A549 (cell line): Measurements from ENCODE around the gene DLGAP1. TPM values are rescaled to one million over a fixed set of nuclear protein-coding genes. Genes with fewer than 3 reads are reported as not detected.

Experiments used
- ATAC-seq, 2 experiments: fragments of 200-7000 bp in 1 of 2; fragments of >200 bp in 1 of 2; cut with Nextera tagmentation in 1 of 2; cut with Tn5 transposase in 1 of 2; 3 replicates each; pipeline versions ENCODE4 v1.8.0 to v1.9.1; 2018 to 2020; ENCODE audit warnings: mild to moderate bottlenecking in 1 of 2, moderate library complexity in 1 of 2
- CTCF ChIA-PET: fragments of 300-600 bp; sonication (Branson Sonifier 250); formaldehyde crosslinking; extraction: SDS; loops from one replicate; lab custom pipeline; 2021; ENCODE audit warnings: antibody characterized with exemption, inconsistent platforms; lab: Yijun Ruan, JAX
- POLR2A ChIA-PET: fragments of 350-600 bp; formaldehyde crosslinking; extraction: SDS; loops from one replicate; lab custom pipeline; 2021; ENCODE audit warnings: antibody characterized with exemption, inconsistent platforms; lab: Yijun Ruan, JAX
- DNase-seq, 2 experiments: peaks; one replicate each; pipeline versions ENCODE4 v3.0.0 to v3.0.0-alpha.2; 2011 to 2016; ENCODE audit warnings: low read depth in 1 of 2, low spot score in 1 of 2
- FAIRE-seq: peaks from 2 replicates; lab custom pipeline; 2011; peaks lifted over from hg19 to GRCh38; lab: Jason Lieb, UNC
- H3K27ac ChIP-seq, 2 experiments: fragments of >200 bp; sonication (Bioruptor Twin); formaldehyde crosslinking; 3 replicates each; pipeline ENCODE4 v1.5.1; 2016 to 2017
- H3K4me1 ChIP-seq: fragments of >200 bp; sonication (Bioruptor Twin); formaldehyde crosslinking; 3 replicates; pipeline ENCODE4 v1.6.1; 2016
- H3K4me2 ChIP-seq: fragments of >200 bp; sonication (Bioruptor Twin); formaldehyde crosslinking; 3 replicates; pipeline ENCODE4 v1.6.1; 2016
- H3K4me3 ChIP-seq: fragments of >200 bp; sonication (Bioruptor Twin); formaldehyde crosslinking; 3 replicates; pipeline ENCODE4 v1.5.1; 2016
- H3K9me3 ChIP-seq: fragments of >200 bp; sonication (Bioruptor Twin); formaldehyde crosslinking; 3 replicates; pipeline ENCODE4 v1.6.1; 2016
- ATOH8 ChIP-seq: fragments of 250-450 bp; sonication (Bioruptor Pico); IDR thresholded peaks from 2 replicates; pipeline ENCODE4 v1.5.0; 2020; ENCODE audit warnings: low read depth, mild to moderate bottlenecking, moderate library complexity
- BCL3 ChIP-seq: fragments of >200 bp; sonication (Bioruptor Twin); formaldehyde crosslinking; IDR thresholded peaks from 3 replicates; pipeline ENCODE4 v1.6.1; 2016
- BHLHE40 ChIP-seq: IDR thresholded peaks from 2 replicates; pipeline ENCODE4 v1.6.1; 2012; ENCODE audit warnings: low read depth, low read length, inconsistent platforms
- CHD4 ChIP-seq: fragments of 200-600 bp; sonication (generic); IDR thresholded peaks from 2 replicates; pipeline ENCODE4 v1.6.1; 2016; ENCODE audit warnings: antibody characterized with exemption, mild to moderate bottlenecking, borderline replicate concordance
- EHF ChIP-seq: fragments of 250-450 bp; sonication (Bioruptor Pico); IDR thresholded peaks from 2 replicates; pipeline ENCODE4 v1.5.0; 2020; ENCODE audit warnings: mild to moderate bottlenecking
- EHMT2 ChIP-seq: fragments of 200-600 bp; sonication (generic); IDR thresholded peaks from 2 replicates; pipeline ENCODE4 v1.6.1; 2016; ENCODE audit warnings: antibody characterized with exemption, low read depth, mild to moderate bottlenecking, moderate library complexity
- ESRRA ChIP-seq: fragments of 150-350 bp; IDR thresholded peaks from 2 replicates; pipeline ENCODE4 v1.6.1; 2014; ENCODE audit warnings: mild to moderate bottlenecking, low read length, borderline replicate concordance
- HEYL ChIP-seq: fragments of 250-450 bp; sonication (Bioruptor Pico); IDR thresholded peaks from 2 replicates; pipeline ENCODE4 v1.8.0; 2021; ENCODE audit warnings: mild to moderate bottlenecking, moderate library complexity
- HOXA7 ChIP-seq: fragments of 250-450 bp; sonication (Bioruptor Pico); IDR thresholded peaks from 2 replicates; pipeline ENCODE4 v1.5.0; 2020; ENCODE audit warnings: mild to moderate bottlenecking, moderate library complexity
- MAFK ChIP-seq: fragments of 450-650 bp; IDR thresholded peaks from 2 replicates; pipeline ENCODE4 v1.6.1; 2014; ENCODE audit not compliant: partially characterized antibody
- MAZ ChIP-seq: fragments of 150-350 bp; IDR thresholded peaks from 2 replicates; pipeline ENCODE4 v1.6.1; 2014; ENCODE audit warnings: antibody characterized with exemption, low read depth, low read length, borderline replicate concordance
- MYC ChIP-seq: IDR thresholded peaks from 2 replicates; pipeline ENCODE4 v1.6.1; 2012; ENCODE audit warnings: mild to moderate bottlenecking, inconsistent platforms, low read length, improper control_type of control experiment, borderline replicate concordance
- NFE2L2 ChIP-seq: fragments of 150-350 bp; conservative IDR thresholded peaks from 2 replicates; pipeline ENCODE4 v1.6.1; 2014; ENCODE audit warnings: low read length
- NR3C1 ChIP-seq: fragments of >200 bp; sonication (Bioruptor Twin); formaldehyde crosslinking; IDR thresholded peaks from 3 replicates; pipeline ENCODE4 v1.6.1; 2017
- POLR2AphosphoS2 ChIP-seq: conservative IDR thresholded peaks from 2 replicates; pipeline ENCODE4 v1.6.1; 2012; ENCODE audit warnings: low read length, improper control_type of control experiment, inconsistent platforms
- RARB ChIP-seq: fragments of 250-450 bp; sonication (Bioruptor Pico); IDR thresholded peaks from 2 replicates; pipeline ENCODE4 v1.8.0; 2021; ENCODE audit warnings: mild to moderate bottlenecking, moderate library complexity
- RFX5 ChIP-seq: fragments of 450-650 bp; IDR thresholded peaks from 2 replicates; pipeline ENCODE4 v1.7.1; 2014; ENCODE audit warnings: antibody characterized with exemption, mild to moderate bottlenecking, moderate library complexity
- RNF2 ChIP-seq: fragments of 200-600 bp; sonication (generic); IDR thresholded peaks from 2 replicates; pipeline ENCODE4 v1.6.1; 2016; ENCODE audit warnings: low read depth, mild to moderate bottlenecking, antibody characterized with exemption, moderate library complexity, borderline replicate concordance
- SMC3 ChIP-seq: fragments of >200 bp; sonication (Bioruptor Twin); formaldehyde crosslinking; IDR thresholded peaks from 3 replicates; pipeline ENCODE4 v1.6.1; 2018; ENCODE audit warnings: inconsistent platforms
- SREBF2 ChIP-seq: fragments of 450-650 bp; IDR thresholded peaks from 2 replicates; pipeline ENCODE4 v1.6.1; 2014; ENCODE audit warnings: mild to moderate bottlenecking, moderate library complexity
- TFCP2L1 ChIP-seq: fragments of 250-450 bp; sonication (Bioruptor Pico); IDR thresholded peaks from 2 replicates; pipeline ENCODE4 v1.5.0; 2021; ENCODE audit warnings: mild to moderate bottlenecking
- TP53 ChIP-seq: fragments of 250-450 bp; sonication (Bioruptor Pico); IDR thresholded peaks from 2 replicates; pipeline ENCODE4 v1.5.0; 2021; ENCODE audit warnings: mild to moderate bottlenecking, moderate library complexity
- ZC3H11A ChIP-seq: fragments of 450-650 bp; IDR thresholded peaks from 2 replicates; pipeline ENCODE4 v1.6.1; 2014; ENCODE audit warnings: antibody characterized with exemption, mild to moderate bottlenecking
- ZNF302 ChIP-seq: fragments of 250-450 bp; sonication (Bioruptor Pico); IDR thresholded peaks from 2 replicates; pipeline ENCODE4 v1.9.0; 2021; ENCODE audit warnings: inconsistent platforms, mild to moderate bottlenecking, moderate library complexity
- WGBS: methylation state at CpG from one replicate; pipeline ENCODE4 v1.1.6; 2017; ENCODE audit errors: missing lambda C conversion rate; 5-methylcytosine and 5-hydroxymethylcytosine counted together
- polyA plus RNA-seq, 4 experiments: library from polyadenylated mRNA; depleted of rRNA in 3 of 4; stranded (reverse); fragments of >200 nt; fragmentation: RNase III in 1 of 4; extraction: RNeasy Plus Mini Kit Qiagen cat#74134 plus additional on column Dnase treatment in 1 of 4; gene quantifications; 2 replicates in 3 of 4; 3 replicates in 1 of 4; pipeline ENCODE4 v1.2.3, GENCODE V29; 2011 to 2017
- TF ChIP-seq, protein P1 (sequence below): IDR thresholded peaks from 2 replicates; pipeline ENCODE4 v1.6.1; 2012

Gene DLGAP1
- polyA plus RNA-seq, 2 of the 4 experiments (the other 2 are of a cell fraction) = 0.04 to 0.12 TPM

DNA sequence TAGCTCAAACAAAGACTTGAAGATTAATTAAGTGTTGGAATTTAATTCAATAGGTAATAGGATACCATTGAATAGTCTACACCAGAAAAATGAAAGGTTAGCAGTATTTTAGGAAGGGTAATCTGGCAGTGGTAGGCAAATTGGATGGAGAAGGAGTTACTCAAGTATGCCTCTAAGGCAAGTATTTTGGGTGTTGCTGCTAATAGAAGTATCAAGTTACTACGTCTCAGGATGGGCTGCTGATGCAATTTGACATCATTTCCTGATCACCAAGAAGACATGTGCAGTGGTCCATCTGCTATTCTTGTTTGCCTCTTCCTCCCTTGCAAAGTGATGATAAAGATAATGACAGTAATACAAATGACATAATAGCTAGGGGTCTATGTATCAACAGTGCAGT lies 519.8 kb downstream of the DLGAP1 start (continued):
- TF ChIP-seq BCL3 (no peak), NFE2L2 (no peak), ATOH8 (CRISPR knock-in tag) (no peak)
- TF ChIP-seq, all 56 proteins: peak for 0

GRCh38 chr18:3932276-3932675 lies 522.8 kb downstream of the DLGAP1 start:
- CTCF ChIA-PET = interaction anchor here (1.0 to 1.1 kb wide), 2 partner anchors 17 to 18 kb away, joined by 3 to 5 read pairs; no protein-coding TSS in a partner anchor

DNA sequence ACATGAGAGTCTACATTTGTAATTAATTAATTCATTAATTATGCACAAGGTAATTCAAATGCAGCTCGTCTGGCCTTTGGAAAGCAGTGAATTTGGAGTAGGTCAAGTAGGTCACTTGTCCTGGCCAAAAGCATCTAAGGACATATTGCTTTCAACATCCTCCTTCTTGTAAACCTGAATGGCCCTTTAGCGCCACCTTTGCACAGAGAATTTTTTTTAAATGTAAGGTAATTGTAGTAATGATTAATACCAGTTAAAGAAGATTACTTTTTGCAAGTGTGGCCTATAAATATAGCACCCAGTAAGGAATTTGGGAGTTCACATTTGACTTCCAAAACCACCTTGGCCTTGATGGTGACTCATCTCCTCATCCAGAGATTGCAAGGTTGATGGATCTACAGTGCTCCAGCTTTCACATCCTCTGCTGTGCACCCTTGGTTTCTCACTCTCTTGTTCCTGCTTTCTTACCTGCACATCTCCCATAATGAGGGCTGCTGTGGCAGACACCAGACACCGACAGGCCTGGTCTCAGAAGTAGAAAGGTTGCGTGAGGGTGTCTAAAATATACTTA lies 523.5 kb downstream of the DLGAP1 start:
- TF ChIP-seq RNF2 = no peak
- no peak for TF ChIP-seq SMC3
- TF ChIP-seq ZNF302 = no peak
- no peak for TF ChIP-seq HEYL
- TF ChIP-seq ZC3H11A = no peak
- no peak for TF ChIP-seq SREBF2
- no peak for TF ChIP-seq TFCP2L1 (CRISPR knock-in tag)
- no peak for TF ChIP-seq TP53 (CRISPR knock-in tag)
- TF ChIP-seq EHF = no peak
- TF ChIP-seq EHMT2 = no peak
- TF ChIP-seq MAFK = no peak
- 82% methylated on average over 4 of the region's 4 CpGs for WGBS
- H3K4me2 ChIP-seq = no peak overlapping the region
- H3K9me3 ChIP-seq = no peaks in the 10 kb centered on the region
- ATAC-seq = no peak
- no peak overlapping the region for H3K4me3 ChIP-seq
- CTCF ChIA-PET = interaction anchor here (1.1 kb wide), 2 partner anchors 17 to 160 kb away, joined by 3 to 6 read pairs; no protein-coding TSS in a partner anchor
- no peak for FAIRE-seq
- H3K27ac ChIP-seq = no peak overlapping the region
- no peaks in the 10 kb centered on the region for H3K4me1 ChIP-seq
- peak in 1 of 2 experiments; percentile 6 for DNase-seq
- POLR2A ChIA-PET = no interaction called here

More at GRCh38 chr18:3932276-3932675, 522.8 kb downstream of the DLGAP1 start:
- 62% methylated on average over 3 of the region's 4 CpGs for WGBS
- POLR2A ChIA-PET = no interaction called here
- no peak for FAIRE-seq
- Histone ChIP-seq H3K4me3 (no peak overlapping the region), H3K27ac (no peak overlapping the region), H3K4me2 (no peak overlapping the region), H3K9me3 (no peaks in the 10 kb centered on the region), H3K4me1 (no peaks in the 10 kb centered on the region)
- DNase-seq = no peak
- no peak for ATAC-seq
- no peak for TF ChIP-seq NFE2L2
- TF ChIP-seq HOXA7 = no peak
- no peak for TF ChIP-seq ATOH8 (CRISPR knock-in tag)
- TF ChIP-seq BHLHE40 = no peak
- TF ChIP-seq MYC = no peak
- no peak for TF ChIP-seq POLR2AphosphoS2
- TF ChIP-seq SMC3 = no peak
- no peak for TF ChIP-seq NR3C1
- TF ChIP-seq, protein P1, sequence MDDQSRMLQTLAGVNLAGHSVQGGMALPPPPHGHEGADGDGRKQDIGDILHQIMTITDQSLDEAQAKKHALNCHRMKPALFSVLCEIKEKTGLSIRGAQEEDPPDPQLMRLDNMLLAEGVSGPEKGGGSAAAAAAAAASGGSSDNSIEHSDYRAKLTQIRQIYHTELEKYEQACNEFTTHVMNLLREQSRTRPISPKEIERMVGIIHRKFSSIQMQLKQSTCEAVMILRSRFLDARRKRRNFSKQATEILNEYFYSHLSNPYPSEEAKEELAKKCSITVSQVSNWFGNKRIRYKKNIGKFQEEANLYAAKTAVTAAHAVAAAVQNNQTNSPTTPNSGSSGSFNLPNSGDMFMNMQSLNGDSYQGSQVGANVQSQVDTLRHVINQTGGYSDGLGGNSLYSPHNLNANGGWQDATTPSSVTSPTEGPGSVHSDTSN = no peak
- TF ChIP-seq CHD4 = no peak
- TF ChIP-seq ESRRA = no peak
- no peak for TF ChIP-seq MAZ
- TF ChIP-seq RARB (CRISPR knock-in tag) = no peak
- TF ChIP-seq TP53 (CRISPR knock-in tag) = no peak
- no peak for TF ChIP-seq RFX5
- TF ChIP-seq, all 56 proteins: peak for 0
